CD14-positive monocyte (primary cell): Measurements from ENCODE around the gene EARS2. TPM values are rescaled to one million over a fixed set of nuclear protein-coding genes. Genes with fewer than 3 reads are reported as not detected.

Experiments
- DNase-seq, 3 donors: peaks; one replicate each; pipeline ENCODE4 v3.0.0-alpha.2; 2011 to 2022
- H2AFZ ChIP-seq: 2 replicates; pipeline ENCODE4 v1.6.0; 2012; ENCODE audit warnings: mild to moderate bottlenecking, low read depth, low read length, inconsistent platforms; ENCODE audit not compliant: insufficient read depth, poor library complexity, severe bottlenecking
- H3K27ac ChIP-seq, 2 donors: 1 replicate in 1 of 2; 2 replicates in 1 of 2; pipeline ENCODE4 v1.5.1; 2012 to 2013; ENCODE audit warnings: low read length in 2 of 2, control low read depth in 1 of 2, inconsistent platforms in 1 of 2, low read depth in 1 of 2, mild to moderate bottlenecking in 1 of 2
- H3K27me3 ChIP-seq, 2 donors: one replicate each; pipeline versions ENCODE4 v1.6.0 to v1.6.1; 2011 to 2013; ENCODE audit warnings: low read length in 2 of 2; ENCODE audit not compliant: control insufficient read depth in 2 of 2, insufficient read depth in 2 of 2
- H3K36me3 ChIP-seq, 2 donors: replicated peaks in 1 of 2; 1 replicate in 1 of 2; 2 replicates in 1 of 2; pipeline versions ENCODE4 v1.5.1 to v1.6.1; 2012 to 2013; ENCODE audit warnings: low read length in 2 of 2, control low read depth in 1 of 2, inconsistent platforms in 1 of 2, mild to moderate bottlenecking in 1 of 2; ENCODE audit not compliant: insufficient read depth in 2 of 2, control insufficient read depth in 1 of 2
- H3K4me1 ChIP-seq, 2 donors: 1 replicate in 1 of 2; 2 replicates in 1 of 2; pipeline versions ENCODE4 v1.5.1 to v1.6.1; 2012 to 2013; ENCODE audit warnings: low read length in 2 of 2, control low read depth in 1 of 2, inconsistent platforms in 1 of 2, mild to moderate bottlenecking in 1 of 2, moderate library complexity in 1 of 2; ENCODE audit not compliant: insufficient read depth in 2 of 2, control insufficient read depth in 1 of 2
- H3K4me2 ChIP-seq: replicated peaks from 2 replicates; pipeline ENCODE3; 2012; ENCODE audit warnings: low read length, moderate library complexity, mild to moderate bottlenecking; ENCODE audit not compliant: poor library complexity, severe bottlenecking; ENCODE audit errors: extremely low read depth
- H3K4me3 ChIP-seq, 3 experiments: fragments of 200-600 bp in 1 of 3; sonication (generic) in 1 of 3; replicated peaks in 1 of 3; 1 replicate in 2 of 3; 2 replicates in 1 of 3; pipeline ENCODE4 v1.5.1; 2011 to 2013; ENCODE audit warnings: low read length in 3 of 3, mild to moderate bottlenecking in 3 of 3, control low read depth in 2 of 3, low read depth in 2 of 3, inconsistent platforms in 1 of 3, moderate library complexity in 1 of 3
- H3K79me2 ChIP-seq: 2 replicates; pipeline ENCODE4 v1.6.0; 2012; ENCODE audit warnings: mild to moderate bottlenecking, control low read depth, inconsistent platforms, low read length, moderate library complexity; ENCODE audit not compliant: insufficient read depth
- H3K9ac ChIP-seq: 2 replicates; pipeline ENCODE4 v1.6.0; 2017; ENCODE audit warnings: low read length, mild to moderate bottlenecking; ENCODE audit not compliant: insufficient read depth, poor library complexity, severe bottlenecking
- H3K9me3 ChIP-seq, 2 donors: replicated peaks in 1 of 2; 1 replicate in 1 of 2; 2 replicates in 1 of 2; pipeline versions ENCODE4 v1.5.1 to v1.6.1; 2012 to 2013; ENCODE audit warnings: low read length in 2 of 2, control low read depth in 1 of 2; ENCODE audit not compliant: control insufficient read depth in 1 of 2, insufficient read depth in 1 of 2
- H4K20me1 ChIP-seq: 2 replicates; pipeline ENCODE4 v1.6.0; 2012; ENCODE audit warnings: mild to moderate bottlenecking, low read length, control low read depth, moderate library complexity; ENCODE audit not compliant: insufficient read depth
- H3K27ac Mint-ChIP-seq, 7 donors: one replicate each; pipeline ENCODE4 v1.8.0; 2020; ENCODE audit warnings: mild to moderate bottlenecking in 7 of 7, mixed read lengths in 7 of 7, moderate library complexity in 6 of 7, inconsistent platforms in 2 of 7
- H3K27me3 Mint-ChIP-seq, 3 donors: one replicate each; pipeline ENCODE4 v1.8.0; 2021 to 2022; ENCODE audit warnings: low read depth in 3 of 3, mild to moderate bottlenecking in 3 of 3, mixed read lengths in 3 of 3, moderate library complexity in 3 of 3, inconsistent platforms in 1 of 3
- H3K36me3 Mint-ChIP-seq, 2 donors: one replicate each; pipeline ENCODE4 v1.8.0; 2020; ENCODE audit warnings: mixed read lengths in 2 of 2, inconsistent platforms in 1 of 2, mild to moderate bottlenecking in 1 of 2
- H3K4me1 Mint-ChIP-seq: one replicate; pipeline ENCODE4 v1.8.0; 2020; ENCODE audit warnings: mild to moderate bottlenecking, mixed read lengths
- H3K4me3 Mint-ChIP-seq, 2 donors: one replicate each; pipeline ENCODE4 v1.8.0; 2020; ENCODE audit warnings: mild to moderate bottlenecking in 2 of 2, mixed read lengths in 2 of 2, moderate library complexity in 1 of 2
- H3K9me3 Mint-ChIP-seq, 7 donors: one replicate each; pipeline ENCODE4 v1.8.0; 2020 to 2022; ENCODE audit warnings: mixed read lengths in 7 of 7, mild to moderate bottlenecking in 6 of 7, moderate library complexity in 6 of 7, inconsistent platforms in 2 of 7
- WGBS: methylation state at CpG from one replicate; pipeline ENCODE4 v1.1.5; 2013; ENCODE audit warnings: missing lambda C conversion rate; ENCODE audit not compliant: insufficient coverage; 5-methylcytosine and 5-hydroxymethylcytosine counted together
- intact Hi-C, 2 donors: fragments of 100-400 bp; cut with micrococcal nuclease; formaldehyde crosslinking; loops; one replicate each; pipeline versions ENCODE4 v1.15.0 to v1.15.1; 2023
- polyA plus RNA-seq, 3 donors: library from polyadenylated mRNA; depleted of rRNA in 1 of 3; unstranded in 2 of 3; stranded (reverse) in 1 of 3; fragments of 300-500 nt in 2 of 3; fragments of >200 nt in 1 of 3; fragmentation: Illumina TruSeq in 2 of 3; gene quantifications; 1 replicate in 2 of 3; 2 replicates in 1 of 3; pipeline ENCODE4 v1.2.3, GENCODE V29; 2012 to 2021
- TF ChIP-seq, protein P1 (sequence below): fragments of 200-600 bp; IDR thresholded peaks from one replicate; pipeline ENCODE4 v1.8.0; 2022; ENCODE audit warnings: antibody characterized with exemption, mild to moderate bottlenecking

EARS2 gene
- polyA plus RNA-seq, 3 donors: 2.9 to 4.7 (median 4.2) TPM

GRCh38 chr16:23500212-23500861 lies 56.8 kb downstream of the EARS2 start:
- intact Hi-C loops: loop anchor here in 1 of 2 donors (10.0 kb wide), 1 partner anchor 46 kb away; the partner anchor contains the start of gene COG7
- peaks cover 100% of the 10 kb centered on the region for H3K79me2 ChIP-seq
- H4K20me1 ChIP-seq: peaks cover 83% of the 10 kb centered on the region
- Mint-ChIP-seq H3K9me3 (peaks cover 0 to 1% (median 0%) of the 10 kb centered on the region in 7 donors), H3K27ac (peak overlapping the region; percentile 40 to 86 (median 60)), H3K4me3 (no peak overlapping the region), H3K27me3 (no peaks in the 10 kb centered on the region), H3K36me3 (peaks cover 24 to 32% of the 10 kb centered on the region in 2 donors), H3K4me1 (peaks cover 69% of the 10 kb centered on the region)
- H3K36me3 ChIP-seq: peaks cover 5 to 14% of the 10 kb centered on the region in 2 donors
- no peaks in the 10 kb centered on the region for H3K9me3 ChIP-seq
- no peak overlapping the region for H3K9ac ChIP-seq
- H3K4me3 ChIP-seq: no peak overlapping the region
- no peaks in the 10 kb centered on the region for H3K27me3 ChIP-seq
- no peak overlapping the region for H2AFZ ChIP-seq
- WGBS: 94% methylated on average over 18 of the region's 20 CpGs
- DNase-seq: no peak
- peaks cover 70 to 72% of the 10 kb centered on the region in 2 donors for H3K4me1 ChIP-seq
- H3K4me2 ChIP-seq: no peak overlapping the region
- H3K27ac ChIP-seq: peak overlapping the region; percentile 23 to 70
- TF ChIP-seq, protein P1, sequence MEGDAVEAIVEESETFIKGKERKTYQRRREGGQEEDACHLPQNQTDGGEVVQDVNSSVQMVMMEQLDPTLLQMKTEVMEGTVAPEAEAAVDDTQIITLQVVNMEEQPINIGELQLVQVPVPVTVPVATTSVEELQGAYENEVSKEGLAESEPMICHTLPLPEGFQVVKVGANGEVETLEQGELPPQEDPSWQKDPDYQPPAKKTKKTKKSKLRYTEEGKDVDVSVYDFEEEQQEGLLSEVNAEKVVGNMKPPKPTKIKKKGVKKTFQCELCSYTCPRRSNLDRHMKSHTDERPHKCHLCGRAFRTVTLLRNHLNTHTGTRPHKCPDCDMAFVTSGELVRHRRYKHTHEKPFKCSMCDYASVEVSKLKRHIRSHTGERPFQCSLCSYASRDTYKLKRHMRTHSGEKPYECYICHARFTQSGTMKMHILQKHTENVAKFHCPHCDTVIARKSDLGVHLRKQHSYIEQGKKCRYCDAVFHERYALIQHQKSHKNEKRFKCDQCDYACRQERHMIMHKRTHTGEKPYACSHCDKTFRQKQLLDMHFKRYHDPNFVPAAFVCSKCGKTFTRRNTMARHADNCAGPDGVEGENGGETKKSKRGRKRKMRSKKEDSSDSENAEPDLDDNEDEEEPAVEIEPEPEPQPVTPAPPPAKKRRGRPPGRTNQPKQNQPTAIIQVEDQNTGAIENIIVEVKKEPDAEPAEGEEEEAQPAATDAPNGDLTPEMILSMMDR: no peak

DNA sequence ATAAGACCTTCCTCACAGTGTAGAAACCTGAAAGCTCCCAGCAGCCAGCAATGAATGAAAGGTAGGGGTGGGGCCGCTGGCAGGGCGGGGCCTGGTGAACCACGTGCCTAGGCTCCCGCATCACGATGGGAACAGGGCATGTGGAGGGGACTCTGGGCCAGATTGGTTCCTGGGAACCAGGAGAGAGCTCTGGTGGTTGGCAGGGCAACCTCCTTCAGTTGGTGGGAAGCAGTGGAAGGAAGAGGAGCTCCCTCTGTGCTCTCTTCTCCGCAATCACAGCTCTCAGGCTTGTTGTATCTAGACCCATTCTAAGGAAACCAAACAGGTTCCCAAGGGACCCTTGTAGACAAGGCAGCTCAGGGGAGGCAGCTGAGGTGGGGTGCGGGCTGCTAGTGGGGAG lies 57.3 kb downstream of the EARS2 start:
- no peak for DNase-seq
- peak overlapping the region in 6 of 7 donors; percentile 4 to 86 (median 64) for H3K27ac Mint-ChIP-seq
- Histone ChIP-seq H3K4me2 (no peak overlapping the region), H3K4me3 (no peak overlapping the region), H3K4me1 (peaks cover 65 to 67% of the 10 kb centered on the region in 2 donors), H4K20me1 (peaks cover 78% of the 10 kb centered on the region), H3K27ac (peak overlapping the region in 1 of 2 donors; percentile 70), H2AFZ (no peak overlapping the region), H3K79me2 (peaks cover 100% of the 10 kb centered on the region), H3K9ac (no peak overlapping the region), H3K36me3 (peaks cover 8 to 20% of the 10 kb centered on the region in 2 donors), H3K27me3 (no peaks in the 10 kb centered on the region), H3K9me3 (no peaks in the 10 kb centered on the region)
- no peak overlapping the region for H3K4me3 Mint-ChIP-seq
- intact Hi-C loops: loop anchor here (10.0 kb wide), 2 partner anchors 45 kb away; partner anchors contain the start of gene COG7 (in 1 of the 2)
- peaks cover 0 to 1% (median 0%) of the 10 kb centered on the region in 7 donors for H3K9me3 Mint-ChIP-seq
- 84% methylated on average over 4 of the region's 7 CpGs for WGBS
- H3K4me1 Mint-ChIP-seq: peaks cover 64% of the 10 kb centered on the region
- H3K36me3 Mint-ChIP-seq: peaks cover 29 to 36% of the 10 kb centered on the region in 2 donors
- TF ChIP-seq, protein P1: no peak
- H3K27me3 Mint-ChIP-seq: no peaks in the 10 kb centered on the region
